HCT116 (cell line): ENCODE results near the gene C1QTNF3. TPM values are rescaled to one million over a fixed set of nuclear protein-coding genes. Genes with fewer than 3 reads are reported as not detected.
"Not testable (repeated sequence)": the region's sequence is repeated elsewhere in the genome, so short reads cannot be mapped to it uniquely, and the experiment has no call there.

Experiments
- ATAC-seq: fragments of 200-7000 bp; cut with Tn5 transposase; 2 replicates; pipeline ENCODE4 v1.9.1; 2020; ENCODE audit warnings: mild to moderate bottlenecking, moderate library complexity
- BruUV-seq: library from RNA; stranded (reverse); fragments of 400-500 nt; replicated peaks from 2 replicates; lab custom pipeline; 2021; lab: Mats Ljungman, UMichigan
- CTCF ChIA-PET: fragments of 300-600 bp; sonication (Branson Sonifier 250); formaldehyde crosslinking; loops from one replicate; lab custom pipeline; 2021; ENCODE audit warnings: antibody characterized with exemption; lab: Charles Lee
- POLR2A ChIA-PET: fragments of 300-600, 350-600 bp; sonication (Branson Sonifier 250); formaldehyde crosslinking; loops from one replicate; lab custom pipeline; 2021; ENCODE audit warnings: antibody characterized with exemption; lab: Charles Lee
- RAD21 ChIA-PET, 2 experiments: fragments of 300-600 bp; sonication (Branson Sonifier 250); formaldehyde crosslinking; loops; one replicate each; lab custom pipeline; 2023; ENCODE audit warnings: low total read pairs in 2 of 2; ENCODE audit not compliant: uncharacterized antibody in 2 of 2, unreplicated experiment in 2 of 2, low non-redundant PET in 1 of 2; lab: Charles Lee
- DNase-seq: peaks from one replicate; pipeline ENCODE4 v3.0.0-alpha.2; 2010; ENCODE audit warnings: low read depth, low spot score
- H2AFZ ChIP-seq: fragments of 200-600 bp; shearing (Covaris generic), sonication (generic); 2 replicates; pipeline ENCODE4 v1.6.1; 2017; ENCODE audit warnings: low read depth, mixed run types, mixed read lengths, antibody characterized with exemption, low read length; ENCODE audit not compliant: poor library complexity, severe bottlenecking
- H3K27ac ChIP-seq: 2 replicates; pipeline ENCODE4 v1.5.1; 2012; ENCODE audit warnings: low read depth, low read length
- H3K27me3 ChIP-seq: fragments of 200-600 bp; sonication (generic); 2 replicates; pipeline ENCODE4 v1.6.1; 2016; ENCODE audit warnings: mixed run types, low read length, mixed read lengths; ENCODE audit not compliant: insufficient read depth
- H3K36me3 ChIP-seq, 2 experiments: fragments of 200-500 bp in 1 of 2; fragments of 200-600 bp in 1 of 2; sonication (Bioruptor generic) in 1 of 2; sonication (generic) in 1 of 2; 2 replicates each; pipeline versions ENCODE4 v1.5.1 to v1.6.1; 2014 to 2016; ENCODE audit warnings: low read length in 2 of 2, inconsistent platforms in 1 of 2, mixed read lengths in 1 of 2, mixed run types in 1 of 2; ENCODE audit not compliant: insufficient read depth in 2 of 2, control insufficient read depth in 1 of 2
- H3K4me1 ChIP-seq, 2 experiments: fragments of 200-600 bp in 1 of 2; sonication (generic) in 1 of 2; 2 replicates each; pipeline versions ENCODE4 v1.5.1 to v1.6.1; 2012 to 2017; ENCODE audit warnings: low read length in 2 of 2, inconsistent platforms in 1 of 2, mild to moderate bottlenecking in 1 of 2, mixed read lengths in 1 of 2, mixed run types in 1 of 2, moderate library complexity in 1 of 2; ENCODE audit not compliant: insufficient read depth in 2 of 2, control insufficient read depth in 1 of 2
- H3K4me2 ChIP-seq: fragments of 200-600 bp; sonication (generic); 2 replicates; pipeline ENCODE4 v1.6.1; 2017; ENCODE audit warnings: mixed run types, low read length, mixed read lengths
- H3K4me3 ChIP-seq, 2 experiments: fragments of 200-600 bp in 1 of 2; sonication (generic) in 1 of 2; replicated peaks in 1 of 2; 2 replicates each; pipeline ENCODE4 v1.5.1; 2011 to 2016; ENCODE audit warnings: low read length in 2 of 2, control low read depth in 1 of 2, low read depth in 1 of 2, mild to moderate bottlenecking in 1 of 2, mixed read lengths in 1 of 2, mixed run types in 1 of 2
- H3K79me2 ChIP-seq: fragments of 200-600 bp; sonication (generic); 2 replicates; pipeline ENCODE4 v1.6.1; 2017; ENCODE audit warnings: mild to moderate bottlenecking, mixed run types, low read length, moderate library complexity, mixed read lengths; ENCODE audit not compliant: insufficient read depth
- H3K9ac ChIP-seq: fragments of 200-600 bp; sonication (generic); 2 replicates; pipeline ENCODE4 v1.6.1; 2016; ENCODE audit warnings: low read length, mixed read lengths
- H3K9me2 ChIP-seq: fragments of 200-600 bp; sonication (generic), shearing (Covaris generic); 2 replicates; pipeline ENCODE4 v1.6.1; 2017; ENCODE audit warnings: mixed run types, mild to moderate bottlenecking, moderate library complexity; ENCODE audit not compliant: insufficient read depth
- H3K9me3 ChIP-seq, 2 experiments: fragments of 200-500 bp in 1 of 2; fragments of 200-600 bp in 1 of 2; sonication (Bioruptor generic) in 1 of 2; sonication (generic) in 1 of 2; 2 replicates each; pipeline ENCODE4 v1.6.1; 2014 to 2017; ENCODE audit warnings: low read length in 2 of 2, mixed read lengths in 2 of 2, inconsistent platforms in 1 of 2, low read depth in 1 of 2, mild to moderate bottlenecking in 1 of 2, mixed run types in 1 of 2, moderate library complexity in 1 of 2; ENCODE audit not compliant: control insufficient read depth in 1 of 2, insufficient read depth in 1 of 2
- H4K20me1 ChIP-seq: fragments of 200-600 bp; sonication (generic), shearing (Covaris generic); 2 replicates; pipeline ENCODE4 v1.6.1; 2017; ENCODE audit warnings: mixed run types, mild to moderate bottlenecking, moderate library complexity; ENCODE audit not compliant: insufficient read depth
- CTCF ChIP-seq, 3 experiments: fragments of 200-600 bp in 1 of 3; sonication (generic) in 1 of 3; IDR thresholded peaks in 2 of 3; conservative IDR thresholded peaks in 1 of 3; 2 replicates each; pipeline ENCODE4 v1.5.1; 2012 to 2017; ENCODE audit warnings: low read depth in 2 of 3, low read length in 2 of 3, antibody characterized with exemption in 1 of 3, borderline replicate concordance in 1 of 3, control low read depth in 1 of 3, mild to moderate bottlenecking in 1 of 3, mixed read lengths in 1 of 3, mixed run types in 1 of 3, moderate library complexity in 1 of 3; ENCODE audit not compliant: insufficient read depth in 1 of 3
- FOSL1 ChIP-seq: IDR thresholded peaks from 2 replicates; pipeline ENCODE4 v1.6.1; 2012; ENCODE audit warnings: low read depth
- MAX ChIP-seq: IDR thresholded peaks from 2 replicates; pipeline ENCODE4 v1.6.1; 2012
- POLR2AphosphoS5 ChIP-seq: IDR thresholded peaks from 2 replicates; pipeline ENCODE4 v1.6.1; 2011; ENCODE audit warnings: mild to moderate bottlenecking, low read depth, low read length, moderate library complexity
- RAD21 ChIP-seq: IDR thresholded peaks from 2 replicates; pipeline ENCODE4 v1.6.1; 2012; ENCODE audit warnings: low read depth, mild to moderate bottlenecking
- REST ChIP-seq: IDR thresholded peaks from 2 replicates; pipeline ENCODE4 v1.6.1; 2012; ENCODE audit warnings: low read depth
- SIN3A ChIP-seq: IDR thresholded peaks from 2 replicates; pipeline ENCODE4 v1.6.1; 2012; ENCODE audit warnings: low read depth
- SRF ChIP-seq: IDR thresholded peaks from 2 replicates; pipeline ENCODE4 v1.6.1; 2012; ENCODE audit warnings: low read depth
- intact Hi-C: fragments of 100-400 bp; cut with micrococcal nuclease; formaldehyde crosslinking; loops from 2 replicates; pipeline ENCODE4 v1.10.0; 2022
- total RNA-seq: library from RNA; stranded (reverse); gene quantifications from one replicate; pipeline ENCODE4 v1.2.1, GENCODE V29; 2021; ENCODE audit not compliant: unreplicated experiment

The C1QTNF3 gene
- total RNA-seq, 1 experiment from 2014 or later, result 2.6 TPM

- H2AFZ ChIP-seq, H3K79me2 ChIP-seq, H3K9me2 ChIP-seq, H3K9ac ChIP-seq, H3K27ac ChIP-seq, H3K27me3 ChIP-seq, BruUV-seq, ATAC-seq, POLR2A ChIA-PET, intact Hi-C loops, H3K4me3 ChIP-seq, CTCF ChIA-PET, H3K36me3 ChIP-seq, H3K4me1 ChIP-seq, H4K20me1 ChIP-seq, RAD21 ChIA-PET, DNase-seq, H3K4me2 ChIP-seq, H3K9me3 ChIP-seq: not testable (repeated sequence)
Measured at GRCh38 chr5:34074071-34074470, 31.1 kb upstream of the C1QTNF3 start.

GRCh38 chr5:34070626-34071025 is 27.6 kb upstream of the C1QTNF3 start:
- H3K9me2 ChIP-seq, BruUV-seq, ATAC-seq, H3K9me3 ChIP-seq, H4K20me1 ChIP-seq, H3K27me3 ChIP-seq, H3K4me3 ChIP-seq, H3K4me2 ChIP-seq, H3K79me2 ChIP-seq, H2AFZ ChIP-seq, intact Hi-C loops, POLR2A ChIA-PET, H3K4me1 ChIP-seq, RAD21 ChIA-PET, CTCF ChIA-PET, H3K9ac ChIP-seq, DNase-seq, H3K36me3 ChIP-seq, H3K27ac ChIP-seq: not testable (repeated sequence)

- intact Hi-C loops, result no loop called here
- Histone ChIP-seq H3K9me3 (no peaks in the 10 kb centered on the region), H2AFZ (no peak overlapping the region), H3K9ac (no peak overlapping the region), H3K9me2 (no peaks in the 10 kb centered on the region), H3K36me3 (no peaks in the 10 kb centered on the region), H4K20me1 (no peaks in the 10 kb centered on the region), H3K4me3 (no peak overlapping the region), H3K79me2 (no peaks in the 10 kb centered on the region), H3K4me1 (no peaks in the 10 kb centered on the region), H3K4me2 (no peak overlapping the region), H3K27ac (no peak overlapping the region), H3K27me3 (no peaks in the 10 kb centered on the region)
- ATAC-seq, result no peak
- ChIA-PET POLR2A (no interaction called here), RAD21 (no interaction called here), CTCF (no interaction called here)
- BruUV-seq, result no TSS peak
- TF ChIP-seq FOSL1 (no peak), MAX (no peak), SIN3A (no peak), CTCF (IDR thresholded peaks at IDR 0.05 in 2 of 3, conservative IDR thresholded peaks at IDR 0.05 in 1 of 3; ENCODE audit: borderline replicate concordance in 1 of 3, insufficient read depth in 1 of 3, low read depth in 2 of 3, low read length in 2 of 3) (no peak), REST (no peak), POLR2AphosphoS5 (no peak), SRF (no peak), RAD21 (no peak)
- DNase-seq, result no peak
Measured at GRCh38 chr5:34064656-34065055, 21.6 kb upstream of the C1QTNF3 start.
